NB4 (cell line): ENCODE results near the gene WNT2.
"Not testable (repeated sequence)": the region's sequence is repeated elsewhere in the genome, so short reads cannot be mapped to it uniquely, and the experiment has no call there.

Source experiments
- DNase-seq: peaks from one replicate; pipeline ENCODE4 v3.0.0; 2010; ENCODE audit warnings: low read depth
- H3K4me3 ChIP-seq: one replicate; pipeline ENCODE4 v1.5.1; 2011; ENCODE audit warnings: mild to moderate bottlenecking, low read depth, low read length, moderate library complexity
- CTCF ChIP-seq: IDR thresholded peaks from one replicate; pipeline ENCODE4 v1.5.1; 2012; ENCODE audit warnings: low read depth, low read length
- MYC ChIP-seq: IDR thresholded peaks from 2 replicates; pipeline ENCODE4 v1.6.1; 2011; ENCODE audit warnings: low read depth, low read length
- POLR2A ChIP-seq: IDR thresholded peaks from 2 replicates; pipeline ENCODE4 v1.6.1; 2011; ENCODE audit warnings: mild to moderate bottlenecking; ENCODE audit not compliant: insufficient read length; ENCODE audit errors: extremely low read depth
- TF ChIP-seq, protein P1 (sequence below): IDR thresholded peaks from 2 replicates; pipeline ENCODE4 v1.6.1; 2011; ENCODE audit warnings: low read depth, low read length

WNT2 gene

DNA sequence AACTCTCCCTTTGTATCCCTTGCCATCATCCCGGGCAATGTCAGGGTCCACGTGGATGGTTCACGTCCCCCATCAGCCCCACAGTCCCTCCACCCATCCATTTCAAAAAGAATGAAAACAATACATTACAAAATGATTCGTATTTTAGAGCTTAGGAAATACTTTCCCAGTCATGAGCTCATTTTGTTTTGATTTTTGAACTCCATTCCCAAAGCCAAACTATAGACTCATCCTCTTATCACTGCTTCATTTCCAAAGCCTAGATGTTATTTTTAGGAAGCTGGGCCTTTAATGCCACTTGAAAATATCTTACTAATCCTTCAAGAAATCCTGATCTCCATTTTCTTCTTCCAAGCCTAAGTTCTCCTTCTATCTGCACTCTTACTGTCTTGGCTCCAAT, 72.1 kb downstream of the WNT2 start:
- DNase-seq = no peak
- no peak for TF ChIP-seq MYC
- no peak for TF ChIP-seq POLR2A
- no peak for TF ChIP-seq CTCF
- TF ChIP-seq, protein P1, sequence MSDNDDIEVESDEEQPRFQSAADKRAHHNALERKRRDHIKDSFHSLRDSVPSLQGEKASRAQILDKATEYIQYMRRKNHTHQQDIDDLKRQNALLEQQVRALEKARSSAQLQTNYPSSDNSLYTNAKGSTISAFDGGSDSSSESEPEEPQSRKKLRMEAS = no peak
- H3K4me3 ChIP-seq = no peak overlapping the region

GRCh38 chr7:117250245-117250644, 72.6 kb downstream of the WNT2 start:
- no peak for DNase-seq
- no peak overlapping the region for H3K4me3 ChIP-seq
- TF ChIP-seq POLR2A (no peak), MYC (no peak), CTCF (no peak)
- TF ChIP-seq, protein P1 = no peak

DNA sequence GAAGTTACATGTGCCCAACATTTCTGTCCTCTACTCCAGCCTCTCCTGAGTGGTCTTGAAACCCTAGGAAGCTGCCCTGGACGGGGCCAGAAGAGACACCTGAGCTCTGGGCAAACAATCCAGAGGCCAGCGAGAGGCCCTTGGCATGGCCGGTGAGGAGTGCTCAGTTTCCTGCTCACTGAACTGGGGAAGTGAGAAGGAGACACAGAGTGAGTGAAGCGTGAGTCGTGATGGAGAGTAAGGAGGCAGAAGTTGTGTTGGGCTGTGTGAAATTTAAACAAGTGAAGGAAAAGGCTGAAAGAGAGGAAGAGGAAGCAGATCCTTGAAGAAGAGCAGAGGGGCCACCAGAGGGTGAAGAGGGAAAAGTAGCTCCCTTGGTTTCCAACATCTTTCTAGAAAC, 73.2 kb downstream of the WNT2 start:
- TF ChIP-seq POLR2A (no peak), CTCF (no peak), MYC (no peak)
- TF ChIP-seq, protein P1 = no peak
- DNase-seq = no peak
- H3K4me3 ChIP-seq = no peak overlapping the region

DNA sequence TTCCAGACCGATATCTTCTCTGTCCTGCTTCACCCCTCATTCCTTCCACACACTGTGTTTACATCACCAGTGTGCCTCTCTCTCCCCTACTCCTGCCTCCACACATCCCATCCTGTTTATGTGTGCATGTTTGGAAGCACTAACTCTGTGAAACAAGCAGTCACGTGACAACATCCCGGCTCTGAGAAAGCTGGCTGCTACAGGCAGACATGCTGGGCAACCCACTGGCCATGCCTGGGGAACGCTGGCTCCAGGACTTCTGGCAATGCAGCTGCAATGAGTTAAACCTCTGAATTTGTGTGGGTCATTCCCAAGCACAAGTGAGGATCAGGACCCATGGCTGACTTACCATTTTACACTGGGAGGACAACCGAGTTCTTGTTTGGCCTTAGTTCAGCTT, 74.0 kb downstream of the WNT2 start:
- TF ChIP-seq, protein P1 = no peak
- TF ChIP-seq POLR2A (no peak), CTCF (no peak), MYC (no peak)
- H3K4me3 ChIP-seq = no peak overlapping the region
- DNase-seq = no peak

DNA sequence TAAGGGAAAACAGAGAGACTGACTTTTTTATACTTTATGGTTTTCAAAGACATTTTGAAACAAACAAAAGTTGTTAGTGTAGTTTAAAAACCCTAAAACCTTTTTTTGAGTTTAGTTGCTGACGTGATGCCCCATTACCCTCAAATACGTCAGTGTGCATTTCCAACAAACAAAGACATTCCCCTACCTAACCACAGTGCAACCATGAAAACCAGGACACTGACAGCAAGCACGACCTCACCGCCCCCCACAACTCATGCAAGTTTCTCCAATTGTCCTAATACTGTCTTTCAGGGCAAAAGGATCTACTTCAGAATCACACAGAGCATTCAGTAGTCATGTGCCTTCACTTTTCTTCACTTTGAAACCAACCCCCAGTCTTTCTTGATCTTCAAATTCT, 75.0 kb downstream of the WNT2 start:
- TF ChIP-seq CTCF = no peak
- TF ChIP-seq POLR2A = no peak
- TF ChIP-seq, protein P1 = no peak
- no peak for TF ChIP-seq MYC

GRCh38 chr7:117245703-117246102, 77.2 kb downstream of the WNT2 start:
- DNase-seq, H3K4me3 ChIP-seq: not testable (repeated sequence)

More for the DNA sequence above, 75.0 kb downstream of the WNT2 start:
- DNase-seq = no peak
- H3K4me3 ChIP-seq = no peak overlapping the region
